GM19452 (cell line): ENCODE measurements around the gene NR0B1.

Experiments used
- ATAC-seq: cut with Tn5 transposase; IDR thresholded peaks from one replicate; pipeline ENCODE4 v1.9.1; 2021; ENCODE audit not compliant: unreplicated experiment

The NR0B1 gene

GRCh38 chrX:30309139-30309571 is at the start of gene NR0B1:
Gene NR0B1, minus strand, starts transcription at chrX:30309390. Its CDS starts 27 bp downstream, at chrX:30309363.
- ATAC-seq: no peak

- ATAC-seq: no peak
These were observed 40.8 kb upstream of the NR0B1 start for GRCh38 chrX:30349946-30350345.

GRCh38 chrX:30343206-30343605 is 34.0 kb upstream of the NR0B1 start:
- no peak for ATAC-seq

GRCh38 chrX:30340753-30341152 is 31.6 kb upstream of the NR0B1 start:
- no peak for ATAC-seq

- ATAC-seq: no peak
These were observed 18.6 kb upstream of the NR0B1 start for GRCh38 chrX:30327762-30328161.

- no peak for ATAC-seq
These were observed 8.1 kb upstream of the NR0B1 start for GRCh38 chrX:30317308-30317707.

- no peak for ATAC-seq
These were observed 4.1 kb upstream of the NR0B1 start for GRCh38 chrX:30313322-30313721.

- ATAC-seq: no peak
These were observed 3.7 kb upstream of the NR0B1 start for GRCh38 chrX:30312858-30313257.

- no peak for ATAC-seq
These were observed 1.4 kb upstream of the NR0B1 start for GRCh38 chrX:30310429-30311206.

GRCh38 chrX:30308263-30309138 is 689 bp downstream of the NR0B1 start:
- no peak for ATAC-seq

GRCh38 chrX:30307466-30307865 is 1.7 kb downstream of the NR0B1 start:
- ATAC-seq: no peak

- ATAC-seq: no peak
These were observed 4.3 kb downstream of the NR0B1 start for GRCh38 chrX:30304866-30305265.

- ATAC-seq: no peak
These were observed 6.2 kb downstream of the NR0B1 start for GRCh38 chrX:30302956-30303355.

- ATAC-seq: no peak
These were observed 7.2 kb downstream of the NR0B1 start for GRCh38 chrX:30301963-30302362.

GRCh38 chrX:30301208-30301607 is 8.0 kb downstream of the NR0B1 start:
- ATAC-seq: no peak

- ATAC-seq: no peak
These were observed 12.6 kb downstream of the NR0B1 start for GRCh38 chrX:30296408-30297254.

GRCh38 chrX:30283456-30284200 is 25.6 kb downstream of the NR0B1 start:
- no peak for ATAC-seq

- no peak for ATAC-seq
These were observed 26.7 kb downstream of the NR0B1 start for GRCh38 chrX:30282527-30282926.

- ATAC-seq: no peak
These were observed 28.8 kb downstream of the NR0B1 start for GRCh38 chrX:30280428-30280827.

- ATAC-seq: no peak
These were observed 30.8 kb downstream of the NR0B1 start for GRCh38 chrX:30278365-30278764.
